AG09309 (cell line): ENCODE data around the gene RSPH1.

Experiments
- DNase-seq: peaks from one replicate; pipeline ENCODE4 v3.0.0-alpha.2; 2010; ENCODE audit warnings: low read depth
- H3K4me3 ChIP-seq: 2 replicates; pipeline ENCODE4 v1.5.1; 2011; ENCODE audit warnings: mild to moderate bottlenecking, low read depth, low read length, moderate library complexity; ENCODE audit not compliant: control insufficient read depth
- CTCF ChIP-seq: IDR thresholded peaks from 2 replicates; pipeline ENCODE4 v1.5.1; 2011; ENCODE audit warnings: mild to moderate bottlenecking, low read depth, low read length, inconsistent platforms; ENCODE audit not compliant: insufficient read depth, control insufficient read depth; ENCODE audit errors: missing control alignments

RSPH1 gene

GRCh38 chr21:42484966-42485365 lies 11.1 kb downstream of the RSPH1 start:
- TF ChIP-seq CTCF = no peak
- DNase-seq = no peak

GRCh38 chr21:42481169-42481568 lies 14.9 kb downstream of the RSPH1 start:
- DNase-seq = no peak
- TF ChIP-seq CTCF = no peak
- no peak overlapping the region for H3K4me3 ChIP-seq

More at GRCh38 chr21:42484966-42485365, 11.1 kb downstream of the RSPH1 start:
- H3K4me3 ChIP-seq = no peak overlapping the region

GRCh38 chr21:42480736-42481135 lies 15.3 kb downstream of the RSPH1 start:
- DNase-seq = no peak
- no peak overlapping the region for H3K4me3 ChIP-seq
- no peak for TF ChIP-seq CTCF

- no peak for DNase-seq
- TF ChIP-seq CTCF = no peak
Observed at GRCh38 chr21:42479582-42479981, 16.4 kb downstream of the RSPH1 start.

GRCh38 chr21:42478504-42478903 lies 17.5 kb downstream of the RSPH1 start:
- H3K4me3 ChIP-seq = no peak overlapping the region
- TF ChIP-seq CTCF = no peak
- DNase-seq = no peak

More at GRCh38 chr21:42479582-42479981, 16.4 kb downstream of the RSPH1 start:
- no peak overlapping the region for H3K4me3 ChIP-seq

GRCh38 chr21:42476388-42477331 lies 19.4 kb downstream of the RSPH1 start:
- TF ChIP-seq CTCF = no peak
- H3K4me3 ChIP-seq = no peak overlapping the region
- no peak for DNase-seq
